Islet of Langerhans (tissue), 1 donor: ENCODE measurements around the gene EEF1G.
A peak's percentile ranks its signal among the peaks of the same experiment; 100 is the strongest.
"Not testable (repeated sequence)": the region's sequence is repeated elsewhere in the genome, so short reads cannot be mapped to it uniquely, and the experiment has no call there.

ENCODE experiments used
- FAIRE-seq: peaks from one replicate; lab custom pipeline; 2011; peaks lifted over from hg19 to GRCh38; lab: Jason Lieb, UNC

The EEF1G gene

GRCh38 chr11:62602141-62603071, 28.7 kb upstream of the EEF1G start:
- FAIRE-seq = no peak

- FAIRE-seq = no peak
Observed at GRCh38 chr11:62601372-62602140, 27.9 kb upstream of the EEF1G start, which contains the start of gene MTA2. Gene MTA2, minus strand, starts transcription at chr11:62601865. Its CDS starts 415 bp downstream, at chr11:62601450.

- FAIRE-seq = no peak
Observed at GRCh38 chr11:62601122-62601371, 27.4 kb upstream of the EEF1G start.

- no peak for FAIRE-seq
Observed at GRCh38 chr11:62600367-62601121, 26.9 kb upstream of the EEF1G start.

- no peak for FAIRE-seq
Observed at GRCh38 chr11:62599901-62600300, 26.2 kb upstream of the EEF1G start.

- no peak for FAIRE-seq
Observed at GRCh38 chr11:62599069-62599696, 25.5 kb upstream of the EEF1G start.

- no peak for FAIRE-seq
Observed at GRCh38 chr11:62595124-62595523, 21.4 kb upstream of the EEF1G start.

GRCh38 chr11:62593434-62594044, 19.8 kb upstream of the EEF1G start:
- no peak for FAIRE-seq

- FAIRE-seq = no peak
Observed at GRCh38 chr11:62592989-62593421, 19.3 kb upstream of the EEF1G start.

- no peak for FAIRE-seq
Observed at GRCh38 chr11:62592146-62592815, 18.6 kb upstream of the EEF1G start.

GRCh38 chr11:62591448-62592145, 17.9 kb upstream of the EEF1G start, which contains the start of gene TUT1:
Gene TUT1, minus strand, starts transcription at chr11:62591523. Its CDS starts 38 bp downstream, at chr11:62591485.
- peak; percentile 93 for FAIRE-seq

- FAIRE-seq = no peak
Observed at GRCh38 chr11:62588966-62589637, 15.4 kb upstream of the EEF1G start.

- FAIRE-seq = not testable (repeated sequence)
Observed at GRCh38 chr11:62585356-62585755, 11.7 kb upstream of the EEF1G start.

- not testable (repeated sequence) for FAIRE-seq
Observed at GRCh38 chr11:62581735-62582134, 8.0 kb upstream of the EEF1G start.

- FAIRE-seq = no peak
Observed at GRCh38 chr11:62580959-62581715, 7.4 kb upstream of the EEF1G start.

GRCh38 chr11:62579252-62579651, 5.6 kb upstream of the EEF1G start:
- no peak for FAIRE-seq

- FAIRE-seq = no peak
Observed at GRCh38 chr11:62578541-62578940, 4.8 kb upstream of the EEF1G start.

- no peak for FAIRE-seq
Observed at GRCh38 chr11:62577046-62577714, 3.5 kb upstream of the EEF1G start.
